HL-60 (cell line): ENCODE data around the gene CKMT1A.
"Not testable (repeated sequence)": the region's sequence is repeated elsewhere in the genome, so short reads cannot be mapped to it uniquely, and the experiment has no call there.

ENCODE experiments used
- DNase-seq, 2 experiments: peaks; one replicate each; pipeline ENCODE4 v3.0.0-alpha.2; 2010 to 2020; ENCODE audit warnings: low read depth in 1 of 2, low spot score in 1 of 2
- H3K27ac ChIP-seq: fragments of 250-450 bp; sonication (Bioruptor Pico); replicated peaks from 2 replicates; pipeline ENCODE4 v1.5.1; 2020; ENCODE audit warnings: mild to moderate bottlenecking, moderate library complexity
- H3K27me3 ChIP-seq: fragments of 250-450 bp; sonication (Bioruptor Pico); 2 replicates; pipeline ENCODE4 v1.5.1; 2021; ENCODE audit warnings: mild to moderate bottlenecking, moderate library complexity; ENCODE audit not compliant: insufficient read depth, poor library complexity, severe bottlenecking
- H3K4me3 ChIP-seq: replicated peaks from 2 replicates; pipeline ENCODE4 v1.5.1; 2011; ENCODE audit warnings: mild to moderate bottlenecking, control low read depth, low read length; ENCODE audit not compliant: insufficient read depth
- CTCF ChIP-seq: IDR thresholded peaks from one replicate; pipeline ENCODE4 v1.5.1; 2011; ENCODE audit warnings: low read length, control low read depth, inconsistent platforms; ENCODE audit not compliant: insufficient read depth
- GABPA ChIP-seq: IDR thresholded peaks from 2 replicates; pipeline ENCODE4 v1.6.1; 2012; ENCODE audit warnings: low read depth
- POLR2AphosphoS5 ChIP-seq: IDR thresholded peaks from 2 replicates; pipeline ENCODE4 v1.6.1; 2012; ENCODE audit warnings: low read depth
- REST ChIP-seq: IDR thresholded peaks from 2 replicates; pipeline ENCODE4 v1.6.1; 2012; ENCODE audit warnings: low read depth; ENCODE audit not compliant: insufficient replicate concordance
- SPI1 ChIP-seq: IDR thresholded peaks from 2 replicates; pipeline ENCODE4 v1.6.1; 2012; ENCODE audit warnings: low read depth, mild to moderate bottlenecking, borderline replicate concordance
- long read RNA-seq: library from polyadenylated mRNA; unstranded; transcript quantifications from one replicate; pipeline ENCODE4 v2.0.0, GENCODE V29; 2020

The CKMT1A gene
- long read RNA-seq: 0 reads

- not testable (repeated sequence) for H3K27ac ChIP-seq, DNase-seq, H3K27me3 ChIP-seq, H3K4me3 ChIP-seq
Observed at GRCh38 chr15:43693148-43694022, at the start of gene CKMT1A. TSS of gene CKMT1A (plus strand) at chr15:43693859. CDS start at chr15:43694051, 192 bp downstream.

- H3K4me3 ChIP-seq: no peak within 1 kb of the TSS
- no peak within 1 kb of the TSS for H3K27ac ChIP-seq
- TF ChIP-seq POLR2AphosphoS5: no peak
- no peak for TF ChIP-seq SPI1
- TF ChIP-seq CTCF: no peak
- TF ChIP-seq REST: no peak
- no peak for TF ChIP-seq GABPA
- H3K27me3 ChIP-seq: no peaks in the 10 kb centered on the region
- no peak for DNase-seq
Observed at GRCh38 chr15:43648649-43649429, 44.8 kb upstream of the CKMT1A start, which contains the start of gene CATSPER2. TSS of gene CATSPER2 (minus strand) at chr15:43648844. CDS start at chr15:43648061, 783 bp downstream.

GRCh38 chr15:43649430-43649926 lies 44.2 kb upstream of the CKMT1A start:
- not testable (repeated sequence) for H3K4me3 ChIP-seq, H3K27me3 ChIP-seq, DNase-seq, H3K27ac ChIP-seq

- H3K4me3 ChIP-seq, H3K27me3 ChIP-seq, H3K27ac ChIP-seq, DNase-seq: not testable (repeated sequence)
Observed at GRCh38 chr15:43659727-43660126, 33.9 kb upstream of the CKMT1A start.

GRCh38 chr15:43662293-43662692 lies 31.4 kb upstream of the CKMT1A start:
- DNase-seq, H3K4me3 ChIP-seq: not testable (repeated sequence)

GRCh38 chr15:43663333-43663732 lies 30.3 kb upstream of the CKMT1A start:
- not testable (repeated sequence) for H3K27me3 ChIP-seq, H3K4me3 ChIP-seq, DNase-seq, H3K27ac ChIP-seq

More at GRCh38 chr15:43662293-43662692, 31.4 kb upstream of the CKMT1A start:
- H3K27ac ChIP-seq, H3K27me3 ChIP-seq: not testable (repeated sequence)

GRCh38 chr15:43666177-43666576 lies 27.5 kb upstream of the CKMT1A start:
- H3K4me3 ChIP-seq, DNase-seq, H3K27ac ChIP-seq, H3K27me3 ChIP-seq: not testable (repeated sequence)

- not testable (repeated sequence) for DNase-seq
Observed at GRCh38 chr15:43674175-43674574, 19.5 kb upstream of the CKMT1A start.

GRCh38 chr15:43689604-43690301 lies 3.9 kb upstream of the CKMT1A start:
- not testable (repeated sequence) for DNase-seq, H3K27me3 ChIP-seq, H3K27ac ChIP-seq

More at GRCh38 chr15:43674175-43674574, 19.5 kb upstream of the CKMT1A start:
- H3K27ac ChIP-seq, H3K4me3 ChIP-seq, H3K27me3 ChIP-seq: not testable (repeated sequence)

GRCh38 chr15:43692679-43693078 lies 980 bp upstream of the CKMT1A start:
- H3K4me3 ChIP-seq, H3K27ac ChIP-seq, DNase-seq, H3K27me3 ChIP-seq: not testable (repeated sequence)

More at GRCh38 chr15:43689604-43690301, 3.9 kb upstream of the CKMT1A start:
- not testable (repeated sequence) for H3K4me3 ChIP-seq
